ENCODE data around the gene GNMT. TPM values are rescaled to one million over a fixed set of nuclear protein-coding genes. Genes with fewer than 3 reads are reported as not detected.

GNMT gene
- 1 to 10 TPM; 1.1 to 1.3 TPM for total RNA-seq

- peaks cover 4% of the 10 kb centered on the region for H3K27me3 Mint-ChIP-seq
Measured at GRCh38 chr6:42960243-42961019, at the start of gene GNMT. Gene GNMT (plus strand): TSS chr6:42960754. CDS start chr6:42960768, 14 bp downstream.

DNA sequence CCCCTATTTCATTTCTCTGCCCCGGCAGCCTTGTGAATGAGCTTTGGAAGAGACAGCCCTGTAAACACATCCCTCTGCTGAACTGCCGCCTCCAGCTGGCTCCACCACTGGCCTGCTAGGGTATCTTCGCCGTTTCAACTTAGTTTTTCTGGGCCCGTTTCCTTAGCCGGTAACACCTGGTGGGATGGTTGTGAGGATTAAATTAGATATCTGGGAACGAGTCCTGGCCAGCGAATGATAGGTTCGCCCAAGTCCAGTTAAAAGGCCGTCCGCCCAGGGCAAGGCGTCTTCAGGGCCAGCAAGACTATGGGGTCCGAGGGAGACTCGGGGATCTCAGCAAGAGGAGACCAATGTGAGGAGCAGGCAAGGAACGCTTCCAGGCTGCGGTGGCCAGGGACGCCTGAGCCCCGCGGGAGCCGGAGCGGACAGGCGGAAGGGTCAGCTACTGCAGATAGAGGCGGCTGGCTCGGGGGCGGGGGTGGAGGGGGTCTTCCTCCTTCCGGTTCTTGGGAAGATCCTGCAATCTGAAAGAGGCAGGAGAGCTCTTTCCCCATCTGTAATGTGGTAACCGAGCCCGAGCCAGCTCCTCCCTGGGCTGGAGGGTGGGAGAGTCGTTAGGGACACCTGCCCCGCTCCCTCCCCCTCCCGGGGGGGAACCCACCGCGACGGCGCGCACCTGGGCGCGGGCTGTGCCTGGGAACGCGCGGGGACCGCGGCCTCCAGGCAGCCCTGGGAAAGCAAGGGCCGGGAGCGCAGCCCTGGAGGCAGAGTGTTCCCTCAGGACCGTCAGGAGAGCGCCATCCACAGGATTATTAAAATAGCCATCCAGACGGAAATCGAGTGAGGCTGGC lies 49.2 kb upstream of the GNMT start:
- no peaks in the 10 kb centered on the region for H3K9me3 Mint-ChIP-seq
- no peak overlapping the region for H3K27ac Mint-ChIP-seq
- no peak for DNase-seq
- H3K4me3 Mint-ChIP-seq: no peak overlapping the region
- no peaks in the 10 kb centered on the region for H3K36me3 Mint-ChIP-seq (ENCODE audit: low read depth)
- CTCF ChIA-PET: interaction anchor here (0.6 to 1.4 kb wide), 2 partner anchors 67 to 84 kb away, joined by 3 to 4 read pairs; partner anchors contain the start of gene PEX6
- H3K4me1 Mint-ChIP-seq: peaks cover 4% of the 10 kb centered on the region
- peaks cover 3% of the 10 kb centered on the region for H3K27me3 Mint-ChIP-seq
- POLR2A ChIA-PET: no interaction called here

More at GRCh38 chr6:42960243-42961019, at the start of gene GNMT:
- Mint-ChIP-seq H3K4me1 (peaks cover 10% of the 10 kb centered on the region), H3K4me3 (peak within 1 kb of the TSS; percentile 40), H3K9me3 (no peaks in the 10 kb centered on the region), H3K36me3 (ENCODE audit: low read depth) (peaks cover 8% of the 10 kb centered on the region), H3K27ac (no peak within 1 kb of the TSS)
- POLR2A ChIA-PET: no interaction called here
- CTCF ChIA-PET: interaction anchor here (0.5 to 2.0 kb wide), 8 partner anchors 10 to 358 kb away, joined by 3 to 7 read pairs (median 4); no protein-coding TSS in a partner anchor
- peak; percentile 27 for DNase-seq

DNA sequence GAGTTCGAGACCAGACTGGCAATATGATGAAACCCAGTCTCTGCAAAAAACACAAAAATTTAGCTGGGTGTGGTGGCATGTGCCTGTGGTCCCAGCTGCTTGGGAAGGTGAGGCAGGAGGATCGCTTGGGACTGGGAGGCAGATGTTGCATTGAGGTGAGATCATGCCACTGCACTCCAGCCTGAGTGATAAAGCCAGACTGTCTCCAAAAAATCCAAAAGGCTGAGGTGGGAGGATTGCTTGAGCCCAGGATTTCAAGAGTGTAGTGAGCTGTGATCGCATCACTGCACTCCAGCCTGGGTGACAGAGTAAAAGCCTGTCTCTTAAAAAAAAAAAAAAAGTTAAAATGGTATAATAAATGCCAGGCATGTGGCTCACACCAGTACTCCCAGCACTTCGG lies 46.0 kb upstream of the GNMT start:
- DNase-seq: no peak
- peaks cover 4% of the 10 kb centered on the region for H3K4me1 Mint-ChIP-seq
- H3K4me3 Mint-ChIP-seq: no peak overlapping the region
- no peak overlapping the region for H3K27ac Mint-ChIP-seq
- no peaks in the 10 kb centered on the region for H3K36me3 Mint-ChIP-seq (ENCODE audit: low read depth)
- ChIA-PET CTCF (interaction anchor here (0.6 to 1.7 kb wide), 10 partner anchors 8 to 229 kb away, joined by 3 to 7 read pairs (median 4); partner anchors contain the start of genes CNPY3 and GNMT), POLR2A (no interaction called here)
- H3K27me3 Mint-ChIP-seq: peaks cover 3% of the 10 kb centered on the region
- no peaks in the 10 kb centered on the region for H3K9me3 Mint-ChIP-seq

DNA sequence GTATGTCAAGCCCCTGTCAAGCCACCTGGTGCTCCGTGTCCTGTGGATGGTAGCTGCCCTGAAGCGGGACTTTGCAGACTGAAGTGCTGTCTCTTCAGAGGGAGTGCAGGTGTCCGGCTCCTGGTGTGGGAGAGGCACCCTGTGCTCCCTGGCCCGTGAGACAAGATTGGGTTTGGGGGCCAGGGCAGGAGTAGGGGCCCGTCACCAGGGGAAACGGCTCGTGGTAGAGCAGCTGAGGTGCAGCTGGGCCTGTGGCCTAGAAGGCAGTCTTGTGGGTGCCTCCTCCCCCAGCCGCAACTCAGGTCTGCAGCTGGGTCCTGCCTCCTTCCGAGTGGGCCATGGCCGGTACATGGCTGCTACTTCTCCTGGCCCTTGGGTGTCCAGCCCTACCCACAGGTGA lies 44.8 kb upstream of the GNMT start, which contains the start of gene PTCRA:
Gene PTCRA (plus strand): TSS at position 322 of the 400 bp plus-strand sequence. CDS start 17 bp downstream, at position 339.
- no peak within 1 kb of the TSS for H3K27ac Mint-ChIP-seq
- H3K27me3 Mint-ChIP-seq: peaks cover 3% of the 10 kb centered on the region
- peaks cover 4% of the 10 kb centered on the region for H3K4me1 Mint-ChIP-seq
- DNase-seq: no peak
- POLR2A ChIA-PET: no interaction called here
- H3K9me3 Mint-ChIP-seq: no peaks in the 10 kb centered on the region
- no peak within 1 kb of the TSS for H3K4me3 Mint-ChIP-seq
- CTCF ChIA-PET: no interaction called here
- no peaks in the 10 kb centered on the region for H3K36me3 Mint-ChIP-seq (ENCODE audit: low read depth)

GRCh38 chr6:42916288-42916687 lies 44.3 kb upstream of the GNMT start:
- Mint-ChIP-seq H3K4me3 (no peak overlapping the region), H3K9me3 (no peaks in the 10 kb centered on the region), H3K27me3 (peaks cover 3% of the 10 kb centered on the region), H3K4me1 (peaks cover 1% of the 10 kb centered on the region), H3K36me3 (ENCODE audit: low read depth) (no peaks in the 10 kb centered on the region), H3K27ac (no peak overlapping the region)
- ChIA-PET CTCF (no interaction called here), POLR2A (no interaction called here)
- DNase-seq: no peak

- Mint-ChIP-seq H3K9me3 (no peaks in the 10 kb centered on the region), H3K4me1 (no peaks in the 10 kb centered on the region), H3K4me3 (no peak overlapping the region), H3K27ac (no peak overlapping the region), H3K27me3 (no peaks in the 10 kb centered on the region), H3K36me3 (ENCODE audit: low read depth) (no peaks in the 10 kb centered on the region)
- ChIA-PET CTCF (no interaction called here), POLR2A (no interaction called here)
- no peak for DNase-seq
Measured at GRCh38 chr6:42921801-42922200, 38.8 kb upstream of the GNMT start.

DNA sequence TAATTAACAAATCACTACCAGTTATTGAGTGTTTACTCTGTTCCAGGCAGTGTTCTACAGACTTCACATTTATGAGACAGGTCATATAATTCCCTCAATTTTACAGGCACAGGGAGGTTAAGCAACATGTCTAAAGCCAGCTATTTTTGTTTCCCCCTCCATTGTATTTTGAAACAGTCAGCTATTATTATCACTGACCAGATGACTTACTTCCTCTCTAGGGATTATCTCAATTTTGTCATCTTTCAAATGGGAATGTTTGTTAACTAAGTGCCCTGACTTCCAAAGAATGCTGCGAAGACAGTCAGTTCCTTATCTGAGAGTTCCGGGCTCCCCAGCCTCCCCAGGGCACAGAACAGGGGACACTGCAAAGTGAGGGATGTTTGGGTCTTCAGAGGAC lies 36.9 kb upstream of the GNMT start:
- Mint-ChIP-seq H3K4me1 (peaks cover 5% of the 10 kb centered on the region), H3K36me3 (ENCODE audit: low read depth) (peaks cover 2% of the 10 kb centered on the region), H3K4me3 (no peak overlapping the region), H3K27ac (no peak overlapping the region), H3K27me3 (no peaks in the 10 kb centered on the region), H3K9me3 (no peaks in the 10 kb centered on the region)
- CTCF ChIA-PET: no interaction called here
- DNase-seq: no peak
- POLR2A ChIA-PET: no interaction called here

GRCh38 chr6:42925248-42925857 lies 35.2 kb upstream of the GNMT start:
- ChIA-PET CTCF (interaction anchor here (0.8 to 1.1 kb wide), 2 partner anchors 10 to 11 kb away, joined by 3 to 4 read pairs; no protein-coding TSS in a partner anchor), POLR2A (no interaction called here)
- peaks cover 9% of the 10 kb centered on the region for H3K4me1 Mint-ChIP-seq
- peak overlapping the region; percentile 16 for H3K27ac Mint-ChIP-seq
- no peaks in the 10 kb centered on the region for H3K27me3 Mint-ChIP-seq
- no peak for DNase-seq
- H3K4me3 Mint-ChIP-seq: no peak overlapping the region
- H3K36me3 Mint-ChIP-seq (ENCODE audit: low read depth): peaks cover 9% of the 10 kb centered on the region
- H3K9me3 Mint-ChIP-seq: no peaks in the 10 kb centered on the region

- no peaks in the 10 kb centered on the region for H3K27me3 Mint-ChIP-seq
- H3K36me3 Mint-ChIP-seq (ENCODE audit: low read depth): peaks cover 29% of the 10 kb centered on the region
- no peaks in the 10 kb centered on the region for H3K9me3 Mint-ChIP-seq
- peak within 1 kb of the TSS; percentile 98 for H3K4me3 Mint-ChIP-seq
- CTCF ChIA-PET: interaction anchor here (0.5 to 2.1 kb wide), 15 partner anchors 9 to 244 kb away, joined by 3 to 5 read pairs (median 4); partner anchors contain the start of genes KLC4, KLHDC3, MEA1 and MRPL2
- POLR2A ChIA-PET: interaction anchor here (0.5 to 2.2 kb wide), 11 partner anchors 39 to 245 kb away, joined by 3 to 13 read pairs (median 4); partner anchors contain the start of genes KLHDC3, MEA1, PEX6 and PPP2R5D
- DNase-seq: peak; percentile 98
- H3K4me1 Mint-ChIP-seq: peaks cover 40% of the 10 kb centered on the region
- peak within 1 kb of the TSS; percentile 99 for H3K27ac Mint-ChIP-seq
Measured at GRCh38 chr6:42928986-42929820, 31.4 kb upstream of the GNMT start, which contains the start of gene CNPY3. Gene CNPY3 (plus strand): TSS chr6:42929480. CDS start chr6:42929571, 91 bp downstream.

DNA sequence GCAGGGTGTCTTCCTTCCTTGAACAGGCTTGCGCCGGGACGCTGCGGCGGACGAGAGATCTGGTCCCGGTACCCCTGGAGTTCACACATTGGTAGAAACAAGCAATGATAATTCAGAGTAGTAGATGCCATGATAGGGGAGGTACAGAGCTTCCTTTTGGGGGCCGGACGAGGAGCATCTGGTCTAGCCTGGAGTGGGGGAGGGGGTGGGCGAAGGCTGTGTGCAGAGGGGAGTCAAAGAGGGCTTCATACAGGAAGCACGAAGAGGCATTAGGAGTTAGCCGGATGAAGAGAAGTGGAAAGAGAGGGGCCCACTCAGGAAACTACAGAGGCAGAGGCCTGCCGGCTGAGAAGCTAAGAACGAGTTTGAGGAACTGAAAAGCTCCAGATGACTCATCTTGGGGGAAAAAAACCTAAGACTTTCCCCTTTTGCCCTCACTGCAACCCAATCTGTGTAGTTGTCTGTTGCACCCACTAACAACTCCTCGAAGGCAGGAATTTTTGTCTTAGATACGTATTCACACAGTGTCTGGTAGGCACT lies 30.7 kb upstream of the GNMT start:
- DNase-seq: peak; percentile 60
- peaks cover 43% of the 10 kb centered on the region for H3K4me1 Mint-ChIP-seq
- peaks cover 34% of the 10 kb centered on the region for H3K36me3 Mint-ChIP-seq (ENCODE audit: low read depth)
- H3K9me3 Mint-ChIP-seq: no peaks in the 10 kb centered on the region
- POLR2A ChIA-PET: interaction anchor here (0.5 to 2.2 kb wide), 11 partner anchors 40 to 244 kb away, joined by 3 to 13 read pairs (median 4); partner anchors contain the start of genes KLHDC3, MEA1, PEX6 and PPP2R5D
- CTCF ChIA-PET: interaction anchor here (0.7 to 2.1 kb wide), 12 partner anchors 9 to 243 kb away, joined by 3 to 5 read pairs (median 4); partner anchors contain the start of genes KLC4, KLHDC3, MEA1 and MRPL2
- H3K27ac Mint-ChIP-seq: peak overlapping the region; percentile 99
- no peaks in the 10 kb centered on the region for H3K27me3 Mint-ChIP-seq
- H3K4me3 Mint-ChIP-seq: peak overlapping the region; percentile 98

- Mint-ChIP-seq H3K27me3 (no peaks in the 10 kb centered on the region), H3K27ac (no peak overlapping the region), H3K36me3 (ENCODE audit: low read depth) (peaks cover 49% of the 10 kb centered on the region), H3K4me3 (no peak overlapping the region), H3K9me3 (no peaks in the 10 kb centered on the region), H3K4me1 (peaks cover 43% of the 10 kb centered on the region)
- no peak for DNase-seq
- POLR2A ChIA-PET: no interaction called here
- CTCF ChIA-PET: no interaction called here
Measured at GRCh38 chr6:42932412-42932811, 28.1 kb upstream of the GNMT start.
